A673 (cell line): ENCODE measurements around the gene HMCN2. TPM values are rescaled to one million over a fixed set of nuclear protein-coding genes. Genes with fewer than 3 reads are reported as not detected.
"Not testable (repeated sequence)": the region's sequence is repeated elsewhere in the genome, so short reads cannot be mapped to it uniquely, and the experiment has no call there.

Source experiments
- BruUV-seq: library from RNA; stranded (reverse); fragments of 400-500 nt; replicated peaks from 2 replicates; lab custom pipeline; 2021; lab: Mats Ljungman, UMichigan
- CTCF ChIA-PET: fragments of 300-600 bp; sonication (Branson Sonifier 250); formaldehyde crosslinking; loops from one replicate; lab custom pipeline; 2022; ENCODE audit warnings: antibody characterized with exemption; lab: Charles Lee
- POLR2A ChIA-PET: fragments of 300-600 bp; sonication (Branson Sonifier 250); formaldehyde crosslinking; loops from one replicate; lab custom pipeline; 2022; ENCODE audit warnings: antibody characterized with exemption; ENCODE audit not compliant: low non-redundant PET; lab: Charles Lee
- DNase-seq: peaks from one replicate; pipeline ENCODE4 v3.0.0-alpha.2; 2015; ENCODE audit warnings: low spot score
- H3K27ac ChIP-seq: fragments of 200-600 bp; sonication (generic); 2 replicates; pipeline ENCODE4 v1.5.1; 2016; ENCODE audit warnings: mixed run types, low read depth, mild to moderate bottlenecking, mixed read lengths, antibody characterized with exemption, low read length; ENCODE audit not compliant: poor library complexity, severe bottlenecking
- H3K27me3 ChIP-seq: fragments of 200-600 bp; sonication (generic); replicated peaks from 2 replicates; pipeline ENCODE4 v1.6.1; 2017; ENCODE audit warnings: mixed run types, low read depth, mild to moderate bottlenecking, mixed read lengths, antibody characterized with exemption, low read length; ENCODE audit not compliant: insufficient read depth, poor library complexity
- H3K36me3 ChIP-seq: fragments of 200-600 bp; sonication (generic); 2 replicates; pipeline ENCODE4 v1.6.1; 2016; ENCODE audit warnings: mixed run types, mild to moderate bottlenecking, mixed read lengths, antibody characterized with exemption, low read length; ENCODE audit not compliant: insufficient read depth, poor library complexity, severe bottlenecking
- H3K4me1 ChIP-seq: fragments of 200-600 bp; sonication (generic); 2 replicates; pipeline ENCODE4 v1.6.1; 2017; ENCODE audit warnings: mixed run types, mild to moderate bottlenecking, mixed read lengths, antibody characterized with exemption, low read length; ENCODE audit not compliant: insufficient read depth, poor library complexity, severe bottlenecking
- H3K4me3 ChIP-seq: fragments of 200-600 bp; sonication (generic); 2 replicates; pipeline ENCODE4 v1.5.1; 2016; ENCODE audit warnings: low read depth, mixed run types, mild to moderate bottlenecking, mixed read lengths, low read length; ENCODE audit not compliant: poor library complexity, severe bottlenecking
- H3K9me3 ChIP-seq: fragments of 200-600 bp; sonication (generic); 2 replicates; pipeline ENCODE4 v1.6.1; 2016; ENCODE audit warnings: mixed run types, low read depth, mild to moderate bottlenecking, mixed read lengths, antibody characterized with exemption, low read length; ENCODE audit not compliant: poor library complexity, severe bottlenecking
- CTCF ChIP-seq: fragments of 300-800, 200-600 bp; sonication (generic); conservative IDR thresholded peaks from 2 replicates; pipeline ENCODE4 v1.5.1; 2017; ENCODE audit warnings: low read depth, mild to moderate bottlenecking, antibody characterized with exemption, low read length, moderate library complexity, mixed read lengths
- EZH2 ChIP-seq: fragments of 200-600 bp; sonication (generic); IDR thresholded peaks from 2 replicates; pipeline ENCODE4 v1.6.1; 2017; ENCODE audit warnings: borderline replicate concordance, low read depth, mild to moderate bottlenecking, mixed read lengths, antibody characterized with exemption, low read length; ENCODE audit not compliant: poor library complexity, severe bottlenecking
- intact Hi-C: fragments of 100-400 bp; cut with micrococcal nuclease; formaldehyde crosslinking; loops from one replicate; pipeline ENCODE4 v1.10.0; 2022; ENCODE audit not compliant: unreplicated experiment
- total RNA-seq: library from RNA; stranded (reverse); gene quantifications from 2 replicates; pipeline ENCODE4 v1.2.3, GENCODE V29; 2021

Gene HMCN2
- total RNA-seq, 1 experiment from 2014 or later: 0.28 TPM

- Histone ChIP-seq H3K27ac (no peak overlapping the region), H3K36me3 (no peaks in the 10 kb centered on the region), H3K4me1 (no peaks in the 10 kb centered on the region), H3K4me3 (peak overlapping the region; percentile 34), H3K27me3 (peaks cover 23% of the 10 kb centered on the region), H3K9me3 (no peaks in the 10 kb centered on the region)
- TF ChIP-seq EZH2 (no peak), CTCF (no peak)
- no TSS peak for BruUV-seq
- no peak for DNase-seq
- ChIA-PET CTCF (no interaction called here), POLR2A (no interaction called here)
- intact Hi-C loops: no loop called here
Observed at GRCh38 chr9:130432796-130433167, 167.2 kb downstream of the HMCN2 start.

GRCh38 chr9:130433168-130433946 is 167.8 kb downstream of the HMCN2 start:
- H3K4me3 ChIP-seq: peak overlapping the region; percentile 34
- H3K4me1 ChIP-seq: no peaks in the 10 kb centered on the region
- POLR2A ChIA-PET: no interaction called here
- intact Hi-C loops: no loop called here
- no TSS peak for BruUV-seq
- H3K27ac ChIP-seq: no peak overlapping the region
- TF ChIP-seq CTCF: peak; percentile 61
- TF ChIP-seq EZH2: peak; percentile 35
- CTCF ChIA-PET: no interaction called here
- peak; percentile 70 for DNase-seq
- no peaks in the 10 kb centered on the region for H3K9me3 ChIP-seq
- no peaks in the 10 kb centered on the region for H3K36me3 ChIP-seq
- H3K27me3 ChIP-seq: peaks cover 23% of the 10 kb centered on the region

- TF ChIP-seq CTCF: no peak
- TF ChIP-seq EZH2: no peak
- ChIA-PET POLR2A (no interaction called here), CTCF (no interaction called here)
- DNase-seq: no peak
- Histone ChIP-seq H3K27me3 (peaks cover 23% of the 10 kb centered on the region), H3K9me3 (no peaks in the 10 kb centered on the region), H3K36me3 (no peaks in the 10 kb centered on the region), H3K4me3 (peak overlapping the region; percentile 34), H3K4me1 (no peaks in the 10 kb centered on the region), H3K27ac (no peak overlapping the region)
- intact Hi-C loops: no loop called here
- BruUV-seq: no TSS peak
Observed at GRCh38 chr9:130433947-130434262, 168.3 kb downstream of the HMCN2 start.

GRCh38 chr9:130434656-130435055 is 169.1 kb downstream of the HMCN2 start:
- H3K4me1 ChIP-seq, H3K27ac ChIP-seq, intact Hi-C loops, H3K4me3 ChIP-seq, POLR2A ChIA-PET, BruUV-seq, DNase-seq, H3K9me3 ChIP-seq, H3K36me3 ChIP-seq, CTCF ChIA-PET: not testable (repeated sequence)
- H3K27me3 ChIP-seq: peaks cover 23% of the 10 kb centered on the region
